Measurements from ENCODE around the gene WAC. TPM values are rescaled to one million over a fixed set of nuclear protein-coding genes. Genes with fewer than 3 reads are reported as not detected.

WAC gene
- total RNA-seq, 1 donor: 86.7 TPM

DNA sequence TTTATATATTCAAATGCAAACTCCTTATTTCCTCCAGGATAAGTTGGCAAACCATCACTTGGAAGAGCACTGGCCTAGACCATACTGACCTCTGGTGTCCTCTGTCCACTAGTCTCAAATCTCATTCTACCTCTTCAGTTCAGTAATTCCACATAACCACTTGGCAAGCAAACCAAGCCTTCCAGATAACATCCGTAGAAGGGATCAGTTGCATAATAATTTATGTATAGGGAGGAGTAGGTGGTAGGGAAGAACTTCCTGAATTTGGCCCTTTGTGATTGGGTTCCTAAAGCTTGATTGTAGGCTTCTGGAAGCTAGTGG is 55.0 kb downstream of the WAC start:
- H3K4me3 ChIP-seq (ENCODE audit: low read depth, low read length): no peak overlapping the region
- DNase-seq (ENCODE audit: low read depth): peak; percentile 83
- TF ChIP-seq, protein P1, sequence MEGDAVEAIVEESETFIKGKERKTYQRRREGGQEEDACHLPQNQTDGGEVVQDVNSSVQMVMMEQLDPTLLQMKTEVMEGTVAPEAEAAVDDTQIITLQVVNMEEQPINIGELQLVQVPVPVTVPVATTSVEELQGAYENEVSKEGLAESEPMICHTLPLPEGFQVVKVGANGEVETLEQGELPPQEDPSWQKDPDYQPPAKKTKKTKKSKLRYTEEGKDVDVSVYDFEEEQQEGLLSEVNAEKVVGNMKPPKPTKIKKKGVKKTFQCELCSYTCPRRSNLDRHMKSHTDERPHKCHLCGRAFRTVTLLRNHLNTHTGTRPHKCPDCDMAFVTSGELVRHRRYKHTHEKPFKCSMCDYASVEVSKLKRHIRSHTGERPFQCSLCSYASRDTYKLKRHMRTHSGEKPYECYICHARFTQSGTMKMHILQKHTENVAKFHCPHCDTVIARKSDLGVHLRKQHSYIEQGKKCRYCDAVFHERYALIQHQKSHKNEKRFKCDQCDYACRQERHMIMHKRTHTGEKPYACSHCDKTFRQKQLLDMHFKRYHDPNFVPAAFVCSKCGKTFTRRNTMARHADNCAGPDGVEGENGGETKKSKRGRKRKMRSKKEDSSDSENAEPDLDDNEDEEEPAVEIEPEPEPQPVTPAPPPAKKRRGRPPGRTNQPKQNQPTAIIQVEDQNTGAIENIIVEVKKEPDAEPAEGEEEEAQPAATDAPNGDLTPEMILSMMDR (IDR thresholded peaks at IDR 0.05; ENCODE audit: insufficient read depth, low read length): peak; percentile 24

DNA sequence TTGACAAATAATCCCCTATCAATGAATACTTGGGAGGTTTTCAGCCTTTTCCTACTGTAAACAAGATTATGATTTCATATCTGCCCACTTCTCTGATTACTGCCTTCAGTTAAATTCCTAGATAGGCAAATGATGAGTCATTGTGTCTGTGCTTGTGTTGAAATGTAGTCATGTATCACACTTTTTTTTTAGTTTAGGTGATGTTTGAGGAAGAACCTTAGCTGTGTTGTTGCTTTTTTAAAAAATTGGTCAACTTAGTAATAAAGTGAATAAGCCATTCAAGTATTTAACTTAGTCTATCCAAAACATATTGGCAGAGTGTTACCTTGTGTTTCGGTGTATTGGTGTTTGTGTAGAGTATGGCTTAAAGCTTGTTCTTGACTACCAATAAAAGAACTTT is 60.0 kb downstream of the WAC start:
- TF ChIP-seq, protein P1 (IDR thresholded peaks at IDR 0.05; ENCODE audit: insufficient read depth, low read length): no peak
- peak; percentile 73 for DNase-seq (ENCODE audit: low read depth)
- no peak overlapping the region for H3K4me3 ChIP-seq (ENCODE audit: low read depth, low read length)

DNA sequence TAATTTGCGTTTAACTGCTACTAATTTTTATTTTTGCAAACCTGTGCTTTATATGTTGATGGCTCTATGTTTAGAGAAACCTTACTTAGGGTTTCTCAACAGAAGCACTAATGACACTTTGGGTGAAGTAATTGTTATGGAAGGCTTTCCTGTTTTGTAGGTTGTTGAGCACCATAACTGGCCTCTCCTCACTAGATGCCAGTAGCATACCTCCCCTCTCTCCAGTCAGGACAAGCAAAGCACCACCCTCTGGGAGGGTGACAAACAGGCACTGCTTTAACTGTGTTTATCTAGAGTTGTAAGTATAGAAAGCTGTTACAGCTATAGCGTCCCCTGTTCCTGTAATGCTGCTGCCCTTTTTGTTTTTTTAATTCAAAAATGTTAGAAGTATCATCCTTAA is 60.9 kb downstream of the WAC start:
- no peak for DNase-seq (ENCODE audit: low read depth)
- no peak overlapping the region for H3K4me3 ChIP-seq (ENCODE audit: low read depth, low read length)
- TF ChIP-seq, protein P1 (IDR thresholded peaks at IDR 0.05; ENCODE audit: insufficient read depth, low read length): no peak

DNA sequence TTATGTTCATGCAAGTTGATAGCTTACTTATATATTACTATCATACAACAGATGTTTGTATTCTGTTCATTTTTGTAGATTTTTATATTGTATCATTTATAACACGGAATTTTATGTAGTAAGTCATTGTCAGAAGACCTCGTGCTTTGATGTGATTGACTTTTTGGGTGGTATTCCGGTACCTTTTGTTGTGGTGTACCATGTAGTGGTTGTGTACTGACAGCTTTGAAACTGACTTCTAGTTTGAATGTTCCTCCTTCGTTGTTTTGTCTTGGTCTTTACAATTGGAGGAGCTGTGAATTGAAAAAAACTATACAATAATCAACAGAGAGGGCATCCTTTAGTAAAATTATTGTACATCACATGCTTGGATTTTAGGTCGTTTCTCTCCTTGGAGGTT is 61.5 kb downstream of the WAC start:
- TF ChIP-seq, protein P1 (IDR thresholded peaks at IDR 0.05; ENCODE audit: insufficient read depth, low read length): no peak
- no peak for DNase-seq (ENCODE audit: low read depth)
- no peak overlapping the region for H3K4me3 ChIP-seq (ENCODE audit: low read depth, low read length)

DNA sequence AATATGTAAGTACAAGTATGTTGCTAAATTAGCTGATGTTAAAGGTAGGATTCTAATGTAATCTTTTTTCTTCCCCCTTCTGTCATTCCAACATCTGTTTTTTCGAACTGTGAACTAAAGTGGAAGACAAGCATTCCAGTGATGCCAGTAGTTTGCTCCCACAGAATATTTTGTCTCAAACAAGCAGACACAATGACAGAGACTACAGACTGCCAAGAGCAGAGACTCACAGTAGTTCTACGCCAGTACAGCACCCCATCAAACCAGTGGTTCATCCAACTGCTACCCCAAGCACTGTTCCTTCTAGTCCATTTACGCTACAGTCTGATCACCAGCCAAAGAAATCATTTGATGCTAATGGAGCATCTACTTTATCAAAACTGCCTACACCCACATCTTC is 62.7 kb downstream of the WAC start:
- peak; percentile 23 for DNase-seq (ENCODE audit: low read depth)
- TF ChIP-seq, protein P1 (IDR thresholded peaks at IDR 0.05; ENCODE audit: insufficient read depth, low read length): no peak
- no peak overlapping the region for H3K4me3 ChIP-seq (ENCODE audit: low read depth, low read length)

DNA sequence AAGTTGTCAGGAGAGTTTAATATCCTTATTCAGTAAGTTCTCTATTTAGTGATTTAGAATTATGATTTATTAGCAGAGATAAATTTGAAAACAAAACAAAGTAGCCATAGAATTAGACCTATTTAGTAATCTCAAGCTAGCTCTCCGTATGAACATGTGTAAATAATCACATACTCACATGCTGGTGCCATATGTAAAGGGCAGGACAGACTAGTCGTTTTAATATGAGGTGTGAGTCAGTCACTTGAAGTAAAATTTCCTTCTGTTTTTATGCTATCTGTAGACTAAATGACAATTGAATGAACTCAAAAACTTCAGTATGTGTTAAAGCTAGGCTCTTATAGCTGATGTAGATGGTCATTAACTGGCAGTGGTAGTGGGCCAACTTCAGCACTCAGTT is 67.1 kb downstream of the WAC start:
- DNase-seq (ENCODE audit: low read depth): no peak
- H3K4me3 ChIP-seq (ENCODE audit: low read depth, low read length): no peak overlapping the region
- TF ChIP-seq, protein P1 (IDR thresholded peaks at IDR 0.05; ENCODE audit: insufficient read depth, low read length): no peak

DNA sequence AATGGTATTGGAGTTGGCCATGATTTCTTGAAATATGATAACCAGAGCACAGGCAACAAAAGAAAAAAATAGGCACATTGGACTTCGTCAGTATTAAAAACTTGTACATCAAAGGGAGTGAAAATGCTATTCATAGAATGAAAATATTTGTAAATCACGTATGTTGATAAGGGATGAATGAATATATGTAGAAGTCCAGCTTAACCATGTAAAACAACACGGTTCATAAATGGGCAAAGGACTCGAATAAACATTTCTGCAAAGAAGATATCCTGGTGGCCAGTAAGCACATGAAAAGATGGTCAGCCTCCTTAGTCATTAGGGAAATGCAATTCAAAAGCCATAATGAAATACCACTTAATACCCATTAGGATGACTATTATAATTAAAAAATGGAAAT is 68.1 kb downstream of the WAC start:
- H3K4me3 ChIP-seq (ENCODE audit: low read depth, low read length): no peak overlapping the region

More for the DNA sequence above, 68.1 kb downstream of the WAC start:
- DNase-seq (ENCODE audit: low read depth): no peak
- TF ChIP-seq, protein P1 (IDR thresholded peaks at IDR 0.05; ENCODE audit: insufficient read depth, low read length): no peak

All from fibroblast of the aortic adventitia (primary cell).